SK-N-SH treated with all-trans-retinoic acid at 6 μM for 48 hours (cell line): ENCODE results near the gene MOV10L1.

Source experiments
- ATAC-seq: fragments of 200-7000 bp; cut with Tn5 transposase; 3 replicates; pipeline ENCODE4 v1.9.1; 2020; ENCODE audit warnings: mild to moderate bottlenecking, moderate library complexity
- ARNTL ChIP-seq: fragments of 450-650 bp; formaldehyde crosslinking; IDR thresholded peaks from 2 replicates; pipeline ENCODE4 v1.5.0; 2020; ENCODE audit warnings: low read depth, mild to moderate bottlenecking, moderate library complexity, borderline replicate concordance
- BACH2 ChIP-seq: fragments of 250-450 bp; sonication (Bioruptor Pico); IDR thresholded peaks from 2 replicates; pipeline ENCODE4 v1.9.0; 2021; ENCODE audit warnings: mild to moderate bottlenecking, borderline replicate concordance
- CSDC2 ChIP-seq: fragments of 250-450 bp; sonication (Bioruptor Pico); IDR thresholded peaks from 2 replicates; pipeline ENCODE4 v1.5.0; 2020; ENCODE audit warnings: mild to moderate bottlenecking, moderate library complexity
- ESRRG ChIP-seq: fragments of 250-450 bp; sonication (Bioruptor Pico); IDR thresholded peaks from 2 replicates; pipeline ENCODE4 v1.6.1; 2021; ENCODE audit warnings: mild to moderate bottlenecking
- GLIS3 ChIP-seq: fragments of 250-450 bp; sonication (Bioruptor Pico); IDR thresholded peaks from 2 replicates; pipeline ENCODE4 v1.5.0; 2020; ENCODE audit warnings: mild to moderate bottlenecking, moderate library complexity
- ISL1 ChIP-seq: fragments of 250-450 bp; sonication (Bioruptor Pico); IDR thresholded peaks from 2 replicates; pipeline ENCODE4 v2.1.2; 2022; ENCODE audit warnings: mild to moderate bottlenecking, moderate library complexity
- OSR1 ChIP-seq: fragments of 250-450 bp; sonication (Bioruptor Pico); IDR thresholded peaks from 2 replicates; pipeline ENCODE4 v1.8.0; 2022; ENCODE audit warnings: moderate library complexity, mild to moderate bottlenecking, inconsistent platforms
- PPARA ChIP-seq: fragments of 250-450 bp; sonication (Bioruptor Pico); IDR thresholded peaks from 2 replicates; pipeline ENCODE4 v1.5.0; 2020; ENCODE audit warnings: mild to moderate bottlenecking, borderline replicate concordance
- SNAI2 ChIP-seq: fragments of 250-450 bp; sonication (Bioruptor Pico); IDR thresholded peaks from 2 replicates; pipeline ENCODE4 v1.5.0; 2020; ENCODE audit warnings: mild to moderate bottlenecking, moderate library complexity
- TCF4 ChIP-seq: fragments of 250-450 bp; sonication (Bioruptor Pico); IDR thresholded peaks from 2 replicates; pipeline ENCODE4 v1.8.0; 2021; ENCODE audit warnings: mild to moderate bottlenecking, moderate library complexity, borderline replicate concordance
- TOX ChIP-seq: fragments of 250-450 bp; sonication (Bioruptor Pico); IDR thresholded peaks from 2 replicates; pipeline ENCODE4 v1.8.0; 2021; ENCODE audit warnings: mild to moderate bottlenecking, moderate library complexity, borderline replicate concordance
- ZC3H10 ChIP-seq: fragments of 250-450 bp; sonication (Bioruptor Pico); IDR thresholded peaks from 2 replicates; pipeline ENCODE4 v1.5.1; 2021; ENCODE audit warnings: mild to moderate bottlenecking, moderate library complexity
- ZFP3 ChIP-seq: fragments of 250-450 bp; sonication (Bioruptor Pico); IDR thresholded peaks from 2 replicates; pipeline ENCODE4 v1.5.0; 2020; ENCODE audit warnings: mild to moderate bottlenecking, moderate library complexity
- ZFP30 ChIP-seq: fragments of 450-650 bp; formaldehyde crosslinking; IDR thresholded peaks from 2 replicates; pipeline ENCODE4 v1.5.0; 2022; ENCODE audit warnings: mild to moderate bottlenecking, moderate library complexity
- ZNF70 ChIP-seq: fragments of 450-650 bp; formaldehyde crosslinking; IDR thresholded peaks from 2 replicates; pipeline ENCODE4 v1.5.0; 2020; ENCODE audit warnings: mild to moderate bottlenecking, moderate library complexity
- ZNF8 ChIP-seq: fragments of 450-650 bp; formaldehyde crosslinking; IDR thresholded peaks from 2 replicates; pipeline ENCODE4 v1.5.0; 2020; ENCODE audit warnings: mild to moderate bottlenecking, moderate library complexity
- TF ChIP-seq, protein P1 (sequence below): fragments of 250-450 bp; sonication (Bioruptor Pico); IDR thresholded peaks from 2 replicates; pipeline ENCODE4 v1.8.0; 2021; ENCODE audit warnings: low read depth, mild to moderate bottlenecking, moderate library complexity, borderline replicate concordance
- TF ChIP-seq, protein P2 (sequence below): fragments of 250-450 bp; sonication (Bioruptor Pico); IDR thresholded peaks from 2 replicates; pipeline ENCODE4 v1.5.0; 2020; ENCODE audit warnings: mild to moderate bottlenecking, moderate library complexity
- TF ChIP-seq, protein P3 (sequence below): fragments of 250-450 bp; sonication (Bioruptor Pico); IDR thresholded peaks from 2 replicates; pipeline ENCODE4 v1.5.1; 2020; ENCODE audit warnings: low read depth, mild to moderate bottlenecking, moderate library complexity
- TF ChIP-seq, protein P4 (sequence below): fragments of 250-450 bp; sonication (Bioruptor Pico); IDR thresholded peaks from 2 replicates; pipeline ENCODE4 v1.8.0; 2020; ENCODE audit warnings: mild to moderate bottlenecking, moderate library complexity, borderline replicate concordance

MOV10L1 gene

DNA sequence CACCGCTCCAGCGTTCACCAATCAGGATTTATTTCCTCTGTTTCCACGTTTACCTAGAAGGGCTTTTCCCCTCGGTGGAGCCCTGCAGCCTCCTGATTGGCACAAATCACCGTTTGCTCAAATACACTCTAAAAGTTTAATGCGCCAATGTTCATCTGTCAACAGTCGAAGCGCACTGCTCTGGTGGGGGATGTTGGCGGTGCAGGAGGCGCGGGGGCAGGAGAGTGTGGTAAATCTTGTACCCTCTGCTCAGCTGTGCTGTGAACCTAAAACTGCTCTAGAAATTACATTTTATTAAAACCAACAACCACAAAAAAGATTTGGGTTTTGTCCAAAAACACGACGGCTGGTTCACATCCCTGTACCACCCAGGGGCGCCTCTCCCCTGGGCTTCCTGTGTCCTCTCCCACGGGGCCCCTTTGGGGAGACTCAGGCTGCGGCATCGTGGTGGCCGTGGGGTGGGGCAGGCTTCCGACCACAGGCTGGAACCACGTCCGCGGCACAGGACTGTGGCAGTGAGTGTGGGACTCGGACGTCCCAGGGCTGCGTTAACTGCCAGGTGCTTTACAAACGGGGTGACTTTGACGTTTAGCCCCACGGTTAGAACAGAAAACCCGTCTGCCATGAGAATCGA, 45.2 kb upstream of the MOV10L1 start:
- ATAC-seq, result no peak; the same call in 2 of the 3 replicates
- TF ChIP-seq ARNTL (CRISPR knock-in tag), result no peak
- TF ChIP-seq, protein P1, sequence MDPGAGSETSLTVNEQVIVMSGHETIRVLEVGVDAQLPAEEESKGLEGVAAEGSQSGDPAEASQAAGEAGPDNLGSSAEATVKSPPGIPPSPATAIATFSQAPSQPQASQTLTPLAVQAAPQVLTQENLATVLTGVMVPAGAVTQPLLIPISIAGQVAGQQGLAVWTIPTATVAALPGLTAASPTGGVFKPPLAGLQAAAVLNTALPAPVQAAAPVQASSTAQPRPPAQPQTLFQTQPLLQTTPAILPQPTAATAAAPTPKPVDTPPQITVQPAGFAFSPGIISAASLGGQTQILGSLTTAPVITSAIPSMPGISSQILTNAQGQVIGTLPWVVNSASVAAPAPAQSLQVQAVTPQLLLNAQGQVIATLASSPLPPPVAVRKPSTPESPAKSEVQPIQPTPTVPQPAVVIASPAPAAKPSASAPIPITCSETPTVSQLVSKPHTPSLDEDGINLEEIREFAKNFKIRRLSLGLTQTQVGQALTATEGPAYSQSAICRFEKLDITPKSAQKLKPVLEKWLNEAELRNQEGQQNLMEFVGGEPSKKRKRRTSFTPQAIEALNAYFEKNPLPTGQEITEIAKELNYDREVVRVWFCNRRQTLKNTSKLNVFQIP (CRISPR knock-in tag), result no peak
- TF ChIP-seq TCF4, result no peak
- TF ChIP-seq ZNF70 (CRISPR knock-in tag), result no peak
- no peak for TF ChIP-seq ESRRG
- TF ChIP-seq, protein P2, sequence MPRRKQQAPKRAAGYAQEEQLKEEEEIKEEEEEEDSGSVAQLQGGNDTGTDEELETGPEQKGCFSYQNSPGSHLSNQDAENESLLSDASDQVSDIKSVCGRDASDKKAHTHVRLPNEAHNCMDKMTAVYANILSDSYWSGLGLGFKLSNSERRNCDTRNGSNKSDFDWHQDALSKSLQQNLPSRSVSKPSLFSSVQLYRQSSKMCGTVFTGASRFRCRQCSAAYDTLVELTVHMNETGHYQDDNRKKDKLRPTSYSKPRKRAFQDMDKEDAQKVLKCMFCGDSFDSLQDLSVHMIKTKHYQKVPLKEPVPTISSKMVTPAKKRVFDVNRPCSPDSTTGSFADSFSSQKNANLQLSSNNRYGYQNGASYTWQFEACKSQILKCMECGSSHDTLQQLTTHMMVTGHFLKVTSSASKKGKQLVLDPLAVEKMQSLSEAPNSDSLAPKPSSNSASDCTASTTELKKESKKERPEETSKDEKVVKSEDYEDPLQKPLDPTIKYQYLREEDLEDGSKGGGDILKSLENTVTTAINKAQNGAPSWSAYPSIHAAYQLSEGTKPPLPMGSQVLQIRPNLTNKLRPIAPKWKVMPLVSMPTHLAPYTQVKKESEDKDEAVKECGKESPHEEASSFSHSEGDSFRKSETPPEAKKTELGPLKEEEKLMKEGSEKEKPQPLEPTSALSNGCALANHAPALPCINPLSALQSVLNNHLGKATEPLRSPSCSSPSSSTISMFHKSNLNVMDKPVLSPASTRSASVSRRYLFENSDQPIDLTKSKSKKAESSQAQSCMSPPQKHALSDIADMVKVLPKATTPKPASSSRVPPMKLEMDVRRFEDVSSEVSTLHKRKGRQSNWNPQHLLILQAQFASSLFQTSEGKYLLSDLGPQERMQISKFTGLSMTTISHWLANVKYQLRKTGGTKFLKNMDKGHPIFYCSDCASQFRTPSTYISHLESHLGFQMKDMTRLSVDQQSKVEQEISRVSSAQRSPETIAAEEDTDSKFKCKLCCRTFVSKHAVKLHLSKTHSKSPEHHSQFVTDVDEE, result no peak
- no peak for TF ChIP-seq SNAI2
- no peak for TF ChIP-seq ZNF8 (CRISPR knock-in tag)
- no peak for TF ChIP-seq GLIS3 (CRISPR knock-in tag)
- TF ChIP-seq PPARA (CRISPR knock-in tag), result no peak
- no peak for TF ChIP-seq CSDC2
- TF ChIP-seq OSR1 (CRISPR knock-in tag), result no peak
- no peak for TF ChIP-seq ZFP3 (CRISPR knock-in tag)
- TF ChIP-seq, protein P3, sequence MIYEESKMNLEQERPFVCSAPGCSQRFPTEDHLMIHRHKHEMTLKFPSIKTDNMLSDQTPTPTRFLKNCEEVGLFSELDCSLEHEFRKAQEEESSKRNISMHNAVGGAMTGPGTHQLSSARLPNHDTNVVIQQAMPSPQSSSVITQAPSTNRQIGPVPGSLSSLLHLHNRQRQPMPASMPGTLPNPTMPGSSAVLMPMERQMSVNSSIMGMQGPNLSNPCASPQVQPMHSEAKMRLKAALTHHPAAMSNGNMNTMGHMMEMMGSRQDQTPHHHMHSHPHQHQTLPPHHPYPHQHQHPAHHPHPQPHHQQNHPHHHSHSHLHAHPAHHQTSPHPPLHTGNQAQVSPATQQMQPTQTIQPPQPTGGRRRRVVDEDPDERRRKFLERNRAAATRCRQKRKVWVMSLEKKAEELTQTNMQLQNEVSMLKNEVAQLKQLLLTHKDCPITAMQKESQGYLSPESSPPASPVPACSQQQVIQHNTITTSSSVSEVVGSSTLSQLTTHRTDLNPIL (CRISPR knock-in tag), result no peak
- no peak for TF ChIP-seq ZFP30
- no peak for TF ChIP-seq ISL1 (CRISPR knock-in tag)
- TF ChIP-seq TOX (CRISPR knock-in tag), result no peak

DNA sequence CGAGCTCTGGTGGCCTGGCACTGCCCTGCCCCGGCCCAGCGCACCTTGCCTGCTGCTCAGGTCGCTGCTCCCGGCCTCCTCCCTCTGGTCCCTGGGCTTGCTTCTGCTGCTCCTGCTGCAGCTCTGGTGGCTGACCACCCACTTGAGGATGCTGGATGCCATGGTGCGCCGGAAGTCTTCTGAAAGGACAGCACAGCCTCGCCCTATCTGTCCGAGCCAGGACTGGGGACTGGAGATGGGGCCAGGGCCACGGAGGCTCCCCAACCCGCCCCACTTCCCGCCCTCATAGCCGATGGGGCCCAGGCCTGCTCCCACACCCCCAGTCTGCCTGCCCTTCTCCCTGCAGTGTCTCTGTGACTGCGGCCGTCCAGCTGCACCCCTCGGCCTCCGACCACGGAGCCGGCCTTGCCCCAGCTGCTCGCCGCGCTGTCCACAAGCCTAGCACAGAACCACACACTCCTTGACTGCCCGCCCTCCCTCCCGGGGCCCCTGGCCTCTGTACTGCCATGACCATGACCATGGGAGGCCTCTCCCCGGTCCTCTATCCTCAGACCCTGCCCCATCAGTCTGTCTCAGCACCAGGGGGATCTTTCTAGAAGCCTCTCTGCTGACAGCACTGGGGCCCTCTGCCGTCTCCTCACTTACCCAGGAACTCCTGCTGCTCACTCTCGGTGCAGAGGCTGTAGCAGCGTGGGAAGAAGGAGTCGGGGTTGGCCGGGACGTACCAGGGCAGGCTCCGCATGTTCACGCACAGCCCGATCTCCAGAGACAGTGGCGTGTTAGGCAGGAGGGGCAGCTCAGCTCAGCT, 44.4 kb upstream of the MOV10L1 start:
- TF ChIP-seq, protein P3 (CRISPR knock-in tag), result no peak
- TF ChIP-seq BACH2 (CRISPR knock-in tag), result no peak
- TF ChIP-seq ZNF8 (CRISPR knock-in tag), result no peak
- no peak for TF ChIP-seq OSR1 (CRISPR knock-in tag)
- TF ChIP-seq ZNF70 (CRISPR knock-in tag), result no peak
- TF ChIP-seq GLIS3 (CRISPR knock-in tag), result no peak
- TF ChIP-seq TOX (CRISPR knock-in tag), result no peak
- TF ChIP-seq, protein P4, sequence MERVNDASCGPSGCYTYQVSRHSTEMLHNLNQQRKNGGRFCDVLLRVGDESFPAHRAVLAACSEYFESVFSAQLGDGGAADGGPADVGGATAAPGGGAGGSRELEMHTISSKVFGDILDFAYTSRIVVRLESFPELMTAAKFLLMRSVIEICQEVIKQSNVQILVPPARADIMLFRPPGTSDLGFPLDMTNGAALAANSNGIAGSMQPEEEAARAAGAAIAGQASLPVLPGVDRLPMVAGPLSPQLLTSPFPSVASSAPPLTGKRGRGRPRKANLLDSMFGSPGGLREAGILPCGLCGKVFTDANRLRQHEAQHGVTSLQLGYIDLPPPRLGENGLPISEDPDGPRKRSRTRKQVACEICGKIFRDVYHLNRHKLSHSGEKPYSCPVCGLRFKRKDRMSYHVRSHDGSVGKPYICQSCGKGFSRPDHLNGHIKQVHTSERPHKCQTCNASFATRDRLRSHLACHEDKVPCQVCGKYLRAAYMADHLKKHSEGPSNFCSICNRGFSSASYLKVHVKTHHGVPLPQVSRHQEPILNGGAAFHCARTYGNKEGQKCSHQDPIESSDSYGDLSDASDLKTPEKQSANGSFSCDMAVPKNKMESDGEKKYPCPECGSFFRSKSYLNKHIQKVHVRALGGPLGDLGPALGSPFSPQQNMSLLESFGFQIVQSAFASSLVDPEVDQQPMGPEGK, result no peak
- TF ChIP-seq, protein P1 (CRISPR knock-in tag), result no peak
- no peak for TF ChIP-seq ZC3H10 (CRISPR knock-in tag)
- ATAC-seq, result no peak; the same call in none of the 3 replicates
